ENCODE measurements around the gene MVB12A. TPM values are rescaled to one million over a fixed set of nuclear protein-coding genes. Genes with fewer than 3 reads are reported as not detected.

The MVB12A gene
- total and polyA plus RNA-seq, 2 experiments from 2014 or later: 49.6 to 68.3 TPM

DNA sequence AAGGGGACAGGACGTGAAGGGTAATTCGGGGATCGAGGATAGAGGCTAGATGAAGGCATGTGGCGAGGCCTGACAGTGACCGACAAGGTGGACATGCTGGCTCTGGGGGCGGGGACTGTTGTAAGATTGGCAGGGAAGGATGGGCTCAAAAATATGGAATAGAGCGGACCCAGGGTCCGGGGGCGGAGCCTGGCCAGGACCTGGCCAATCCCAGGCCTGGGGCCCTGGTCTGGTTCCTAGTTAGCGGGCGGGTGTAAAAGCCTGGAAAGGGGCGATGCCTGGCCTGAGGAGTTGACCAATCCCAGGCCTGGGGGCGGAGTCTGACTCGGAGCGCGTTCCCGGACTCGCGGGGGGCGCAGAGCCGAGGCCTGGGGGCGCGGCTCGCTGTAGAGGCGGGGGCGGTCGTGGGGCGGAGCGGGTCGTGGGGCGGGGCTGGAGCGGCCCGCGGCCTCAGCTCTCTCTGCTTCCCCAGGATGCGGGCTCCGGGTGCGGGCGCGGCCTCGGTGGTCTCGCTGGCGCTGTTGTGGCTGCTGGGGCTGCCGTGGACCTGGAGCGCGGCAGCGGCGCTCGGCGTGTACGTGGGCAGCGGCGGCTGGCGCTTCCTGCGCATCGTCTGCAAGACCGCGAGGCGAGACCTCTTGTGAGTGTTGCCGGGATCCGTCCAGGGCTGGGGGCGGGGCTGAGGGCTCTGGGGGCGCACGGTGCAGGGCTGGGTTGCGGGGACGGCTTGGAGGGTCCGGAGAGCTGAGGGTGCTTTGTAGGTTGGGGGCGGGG, 50.4 kb downstream of the MVB12A start, which contains the start of gene SLC27A1:
Gene SLC27A1, plus strand, starts transcription at position 457 of the 774 bp plus-strand sequence. Its CDS starts 17 bp downstream, at position 474.
- TF ChIP-seq EZH2 (IDR thresholded peaks at IDR 0.05; ENCODE audit: insufficient read depth, poor library complexity, severe bottlenecking): no peak
- TF ChIP-seq EZH2phosphoT487 (IDR thresholded peaks at IDR 0.05; ENCODE audit: insufficient read depth, low read depth): no peak
- H3K4me1 ChIP-seq (ENCODE audit: insufficient read depth): peaks cover 32% of the 10 kb centered on the region
- H3K27ac ChIP-seq: peak within 1 kb of the TSS; percentile 77
- H3K27me3 ChIP-seq (replicated peaks; ENCODE audit: insufficient read depth): no peaks in the 10 kb centered on the region
- H3K9ac ChIP-seq: peak within 1 kb of the TSS; percentile 79
- DNase-seq: peak; percentile 100
- 2% methylated on average over 33 to 67 of the region's 67 CpGs for WGBS, 2 experiments (ENCODE audit: low coverage in 1 of 2, low lambda C conversion rate in 2 of 2, missing lambda C conversion rate in 2 of 2)
- peak within 1 kb of the TSS; percentile 96 for H3K4me2 ChIP-seq (ENCODE audit: unreplicated experiment)
- peaks cover 12% of the 10 kb centered on the region; the same call in 1 of the 2 replicates for H3F3A ChIP-seq (ENCODE audit: insufficient read depth)
- H3K9me2 ChIP-seq (ENCODE audit: insufficient read depth): no peaks in the 10 kb centered on the region
- peak within 1 kb of the TSS; percentile 72 for H3K4me3 ChIP-seq
- H2AFZ ChIP-seq: peak within 1 kb of the TSS; percentile 92
- no peaks in the 10 kb centered on the region for H3K9me3 ChIP-seq (ENCODE audit: low read depth)
- H3K36me3 ChIP-seq (ENCODE audit: low read depth): no peaks in the 10 kb centered on the region
- no peaks in the 10 kb centered on the region for H4K20me1 ChIP-seq (ENCODE audit: insufficient read depth)
- H3K79me2 ChIP-seq (ENCODE audit: insufficient read depth): peaks cover 46% of the 10 kb centered on the region
- in situ Hi-C loops (cut with MboI): no loop called here

DNA sequence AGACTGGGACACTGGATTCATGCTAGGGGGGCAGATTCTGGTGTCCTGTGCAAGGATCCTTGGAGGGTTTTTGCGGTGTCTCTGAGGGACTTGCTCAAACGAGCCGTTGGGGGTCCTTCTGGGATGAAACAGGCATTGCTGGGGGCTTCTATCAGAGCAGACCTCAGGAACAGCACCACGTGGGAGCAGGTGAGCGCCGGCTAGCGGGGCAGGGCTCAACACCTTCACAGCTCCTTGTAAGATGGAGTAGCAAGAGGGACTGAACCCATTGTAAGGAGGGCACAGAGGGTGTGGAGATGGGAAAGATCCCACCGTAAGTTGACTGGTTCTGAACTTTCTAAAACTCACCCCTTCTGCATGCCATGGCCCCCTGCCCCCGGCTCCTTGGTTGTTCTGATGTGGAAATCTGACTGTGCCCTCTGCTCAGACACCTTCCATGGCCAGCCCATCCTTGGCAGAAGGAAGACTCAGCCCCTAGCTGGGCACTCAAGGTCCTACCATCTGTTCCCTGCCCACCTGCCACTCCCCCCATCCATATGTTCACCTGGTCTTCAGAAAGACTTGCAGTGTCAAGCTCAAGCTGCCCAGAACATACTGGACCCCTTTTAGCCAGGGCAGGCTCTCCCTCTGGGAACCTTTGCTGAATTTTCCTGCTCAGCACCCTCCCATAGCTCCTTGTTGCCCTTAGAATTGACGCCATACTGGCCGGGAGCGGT, 51.7 kb downstream of the MVB12A start:
- Histone ChIP-seq H3K27ac (no peak overlapping the region), H3K36me3 (ENCODE audit: low read depth) (no peaks in the 10 kb centered on the region), H3K9me3 (ENCODE audit: low read depth) (no peaks in the 10 kb centered on the region), H3K4me3 (peak overlapping the region; percentile 72), H3F3A (ENCODE audit: insufficient read depth) (peaks cover 15% of the 10 kb centered on the region; the same call in 1 of the 2 replicates), H2AFZ (no peak overlapping the region), H3K9ac (peak overlapping the region; percentile 79), H3K9me2 (ENCODE audit: insufficient read depth) (no peaks in the 10 kb centered on the region), H3K27me3 (replicated peaks; ENCODE audit: insufficient read depth) (no peaks in the 10 kb centered on the region), H3K4me2 (ENCODE audit: unreplicated experiment) (peak overlapping the region; percentile 96), H3K4me1 (ENCODE audit: insufficient read depth) (peaks cover 41% of the 10 kb centered on the region), H4K20me1 (ENCODE audit: insufficient read depth) (no peaks in the 10 kb centered on the region), H3K79me2 (ENCODE audit: insufficient read depth) (peaks cover 59% of the 10 kb centered on the region)
- 36 to 37% methylated on average over 12 of the region's 12 CpGs for WGBS, 2 experiments (ENCODE audit: low coverage in 1 of 2, low lambda C conversion rate in 2 of 2, missing lambda C conversion rate in 2 of 2)
- no peak for DNase-seq
- in situ Hi-C loops (cut with MboI): no loop called here
- no peak for TF ChIP-seq EZH2 (IDR thresholded peaks at IDR 0.05; ENCODE audit: insufficient read depth, poor library complexity, severe bottlenecking)
- no peak for TF ChIP-seq EZH2phosphoT487 (IDR thresholded peaks at IDR 0.05; ENCODE audit: insufficient read depth, low read depth)

DNA sequence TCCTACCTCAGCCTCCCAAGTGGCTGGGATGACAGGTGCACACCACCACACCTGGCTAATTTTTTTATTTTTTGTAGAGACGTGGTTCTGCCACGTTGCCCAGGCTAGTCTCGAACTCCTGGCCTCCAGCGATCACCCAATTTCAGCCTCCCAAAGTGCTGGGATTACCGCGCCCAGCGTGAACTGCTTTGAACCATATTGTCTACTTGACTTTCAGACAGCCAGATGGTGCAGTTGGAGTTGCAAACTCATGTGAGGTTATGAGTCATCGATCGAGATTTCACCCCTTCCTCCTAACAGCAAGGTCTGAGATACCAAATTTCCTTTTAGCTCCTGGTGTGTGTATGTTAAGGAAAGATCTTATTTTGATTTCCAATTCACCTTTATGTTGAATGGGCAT, 53.2 kb downstream of the MVB12A start:
- H3K9ac ChIP-seq: peak overlapping the region; percentile 23; the same call in 1 of the 2 replicates
- in situ Hi-C loops (cut with MboI): no loop called here
- H3F3A ChIP-seq (ENCODE audit: insufficient read depth): peaks cover 16% of the 10 kb centered on the region; the same call in 1 of the 2 replicates
- no peak overlapping the region for H2AFZ ChIP-seq
- no peaks in the 10 kb centered on the region for H4K20me1 ChIP-seq (ENCODE audit: insufficient read depth)
- H3K27ac ChIP-seq: peak overlapping the region; percentile 51
- H3K9me3 ChIP-seq (ENCODE audit: low read depth): no peaks in the 10 kb centered on the region
- no peaks in the 10 kb centered on the region for H3K9me2 ChIP-seq (ENCODE audit: insufficient read depth)
- peak; percentile 88 for DNase-seq
- TF ChIP-seq EZH2phosphoT487 (IDR thresholded peaks at IDR 0.05; ENCODE audit: insufficient read depth, low read depth) (no peak), EZH2 (IDR thresholded peaks at IDR 0.05; ENCODE audit: insufficient read depth, poor library complexity, severe bottlenecking) (no peak)
- peaks cover 50% of the 10 kb centered on the region for H3K4me1 ChIP-seq (ENCODE audit: insufficient read depth)
- WGBS, 2 experiments (ENCODE audit: low coverage in 1 of 2, low lambda C conversion rate in 2 of 2, missing lambda C conversion rate in 2 of 2): 19 to 21% methylated on average over 9 of the region's 9 CpGs
- H3K27me3 ChIP-seq (replicated peaks; ENCODE audit: insufficient read depth): no peaks in the 10 kb centered on the region
- H3K79me2 ChIP-seq (ENCODE audit: insufficient read depth): peaks cover 69% of the 10 kb centered on the region
- H3K4me2 ChIP-seq (ENCODE audit: unreplicated experiment): peak overlapping the region; percentile 52
- H3K36me3 ChIP-seq (ENCODE audit: low read depth): no peaks in the 10 kb centered on the region
- H3K4me3 ChIP-seq: no peak overlapping the region

Other genes with a start within 250 kb of the MVB12A start
- 13.2 and 29.0 TPM in 2 replicates for gene USE1, start 204.7 kb upstream of the MVB12A start, total RNA-seq (2014; rRNA removed; shearing (Covaris generic))
- gene USE1, start 204.7 kb upstream of the MVB12A start, polyA plus RNA-seq (2016; fragmentation: Nextera tagmentation; extraction: Ambion mirVana): 29.6 and 32.3 TPM in 2 replicates
- 1.3 and 1.8 TPM in 2 replicates for gene OCEL1, start 193.8 kb upstream of the MVB12A start, total RNA-seq (2014; rRNA removed; shearing (Covaris generic))
- 17.1 and 17.4 TPM in 2 replicates for gene OCEL1, start 193.8 kb upstream of the MVB12A start, polyA plus RNA-seq (2016; fragmentation: Nextera tagmentation; extraction: Ambion mirVana)
- gene NR2F6, start 174.1 kb upstream of the MVB12A start, total RNA-seq (2014; rRNA removed; shearing (Covaris generic)): 82.5 and 96.7 TPM in 2 replicates
- 11.7 and 14.1 TPM in 2 replicates for gene NR2F6, start 174.1 kb upstream of the MVB12A start, polyA plus RNA-seq (2016; fragmentation: Nextera tagmentation; extraction: Ambion mirVana)
- not detected in 2 replicates for gene USHBP1, start 155.3 kb upstream of the MVB12A start, total RNA-seq (2014; rRNA removed; shearing (Covaris generic))
- not detected in 2 replicates for gene USHBP1, start 155.3 kb upstream of the MVB12A start, polyA plus RNA-seq (2016; fragmentation: Nextera tagmentation; extraction: Ambion mirVana)
- 78.5 and 82.7 TPM in 2 replicates for gene BABAM1, start 152.6 kb upstream of the MVB12A start, total RNA-seq (2014; rRNA removed; shearing (Covaris generic))
- 90.3 and 99.6 TPM in 2 replicates for gene BABAM1, start 152.6 kb upstream of the MVB12A start, polyA plus RNA-seq (2016; fragmentation: Nextera tagmentation; extraction: Ambion mirVana)
- 0.54 and 1.4 TPM in 2 replicates for gene ANKLE1, start 138.1 kb upstream of the MVB12A start, total RNA-seq (2014; rRNA removed; shearing (Covaris generic))
- 0.14 and 0.31 TPM in 2 replicates for gene ANKLE1, start 138.1 kb upstream of the MVB12A start, polyA plus RNA-seq (2016; fragmentation: Nextera tagmentation; extraction: Ambion mirVana)
- 10.9 and 19.1 TPM in 2 replicates for gene ABHD8, start 116.6 kb upstream of the MVB12A start, total RNA-seq (2014; rRNA removed; shearing (Covaris generic))
- gene ABHD8, start 116.6 kb upstream of the MVB12A start, polyA plus RNA-seq (2016; fragmentation: Nextera tagmentation; extraction: Ambion mirVana): 8.7 and 9.1 TPM in 2 replicates
- gene MRPL34, start 114.2 kb upstream of the MVB12A start, total RNA-seq (2014; rRNA removed; shearing (Covaris generic)): 14.7 and 23.0 TPM in 2 replicates
- 74.5 and 78.8 TPM in 2 replicates for gene MRPL34, start 114.2 kb upstream of the MVB12A start, polyA plus RNA-seq (2016; fragmentation: Nextera tagmentation; extraction: Ambion mirVana)
- gene DDA1, start 110.5 kb upstream of the MVB12A start, total RNA-seq (2014; rRNA removed; shearing (Covaris generic)): 10.9 and 40.8 TPM in 2 replicates
- 87.8 and 96.9 TPM in 2 replicates for gene DDA1, start 110.5 kb upstream of the MVB12A start, polyA plus RNA-seq (2016; fragmentation: Nextera tagmentation; extraction: Ambion mirVana)
- gene ANO8, start 85.2 kb upstream of the MVB12A start, total RNA-seq (2014; rRNA removed; shearing (Covaris generic)): 2.8 and 4.0 TPM in 2 replicates
- gene ANO8, start 85.2 kb upstream of the MVB12A start, polyA plus RNA-seq (2016; fragmentation: Nextera tagmentation; extraction: Ambion mirVana): 0.52 and 0.61 TPM in 2 replicates
- gene GTPBP3, start 82.5 kb upstream of the MVB12A start, total RNA-seq (2014; rRNA removed; shearing (Covaris generic)): 11.4 and 14.8 TPM in 2 replicates
- gene GTPBP3, start 82.5 kb upstream of the MVB12A start, polyA plus RNA-seq (2016; fragmentation: Nextera tagmentation; extraction: Ambion mirVana): 7.6 and 7.9 TPM in 2 replicates
- not detected in 2 replicates for gene PLVAP, start 42.7 kb upstream of the MVB12A start, total RNA-seq (2014; rRNA removed; shearing (Covaris generic))
- not detected in 2 replicates for gene PLVAP, start 42.7 kb upstream of the MVB12A start, polyA plus RNA-seq (2016; fragmentation: Nextera tagmentation; extraction: Ambion mirVana)
- gene CCDC194, start 25.9 kb upstream of the MVB12A start, total RNA-seq (2014; rRNA removed; shearing (Covaris generic)): not detected in 2 replicates
- gene CCDC194, start 25.9 kb upstream of the MVB12A start, polyA plus RNA-seq (2016; fragmentation: Nextera tagmentation; extraction: Ambion mirVana): not detected in 2 replicates
- gene BST2, start 14.4 kb upstream of the MVB12A start, total RNA-seq (2014; rRNA removed; shearing (Covaris generic)): not detected in 2 replicates
- gene BST2, start 14.4 kb upstream of the MVB12A start, polyA plus RNA-seq (2016; fragmentation: Nextera tagmentation; extraction: Ambion mirVana): 0.75 and 0.79 TPM in 2 replicates
- gene TMEM221, start 28.6 kb downstream of the MVB12A start, total RNA-seq (2014; rRNA removed; shearing (Covaris generic)): 0.22 TPM in 1 of 2 replicates, not detected in the other
- gene TMEM221, start 28.6 kb downstream of the MVB12A start, polyA plus RNA-seq (2016; fragmentation: Nextera tagmentation; extraction: Ambion mirVana): 0.30 TPM in 1 of 2 replicates, not detected in the other
- gene NXNL1, start 40.9 kb downstream of the MVB12A start, total RNA-seq (2014; rRNA removed; shearing (Covaris generic)): not detected in 2 replicates
- not detected in 2 replicates for gene NXNL1, start 40.9 kb downstream of the MVB12A start, polyA plus RNA-seq (2016; fragmentation: Nextera tagmentation; extraction: Ambion mirVana)
- 30.0 and 34.0 TPM in 2 replicates for gene SLC27A1, start 50.5 kb downstream of the MVB12A start, total RNA-seq (2014; rRNA removed; shearing (Covaris generic))
- gene SLC27A1, start 50.5 kb downstream of the MVB12A start, polyA plus RNA-seq (2016; fragmentation: Nextera tagmentation; extraction: Ambion mirVana): 20.4 and 21.9 TPM in 2 replicates
- 96.0 and 125 TPM in 2 replicates for gene PGLS, start 91.6 kb downstream of the MVB12A start, total RNA-seq (2014; rRNA removed; shearing (Covaris generic))
- 135 and 140 TPM in 2 replicates for gene PGLS, start 91.6 kb downstream of the MVB12A start, polyA plus RNA-seq (2016; fragmentation: Nextera tagmentation; extraction: Ambion mirVana)
- gene COLGALT1, start 135.6 kb downstream of the MVB12A start, total RNA-seq (2014; rRNA removed; shearing (Covaris generic)): 126 and 134 TPM in 2 replicates
- gene COLGALT1, start 135.6 kb downstream of the MVB12A start, polyA plus RNA-seq (2016; fragmentation: Nextera tagmentation; extraction: Ambion mirVana): 98.9 and 104 TPM in 2 replicates

All from GM23248 (cell line).